Ovary (tissue), 3 donors: ENCODE results near the gene AMACR.

ENCODE experiments used
- CTCF ChIP-seq, 3 donors: fragments of 450-650 bp in 2 of 3; fragments of 200-600 bp in 1 of 3; IDR thresholded peaks; one replicate each; pipeline versions ENCODE4 v1.5.1 to v1.8.0; 2016 to 2022; ENCODE audit warnings: antibody characterized with exemption in 3 of 3, mild to moderate bottlenecking in 1 of 3
- POLR2A ChIP-seq: fragments of 450-650 bp; IDR thresholded peaks from one replicate; pipeline ENCODE4 v1.6.1; 2017; ENCODE audit warnings: antibody characterized with exemption, mild to moderate bottlenecking, moderate library complexity
- donor health status: DM: no; HTN: no; CAD: no.

- no peak for TF ChIP-seq CTCF (IDR thresholded peaks at IDR 0.05)
- TF ChIP-seq POLR2A, result no peak
Observed at GRCh38 chr5:34034534-34035327, 26.9 kb upstream of the AMACR start.
